ENCODE results near the gene THBS1.

Gene THBS1

GRCh38 chr15:39580485-39581241 is at the start of gene THBS1:
THBS1 (plus strand) TSS chr15:39581079; CDS start chr15:39581858, 779 bp downstream.
- peak; percentile 37 for DNase-seq

DNA sequence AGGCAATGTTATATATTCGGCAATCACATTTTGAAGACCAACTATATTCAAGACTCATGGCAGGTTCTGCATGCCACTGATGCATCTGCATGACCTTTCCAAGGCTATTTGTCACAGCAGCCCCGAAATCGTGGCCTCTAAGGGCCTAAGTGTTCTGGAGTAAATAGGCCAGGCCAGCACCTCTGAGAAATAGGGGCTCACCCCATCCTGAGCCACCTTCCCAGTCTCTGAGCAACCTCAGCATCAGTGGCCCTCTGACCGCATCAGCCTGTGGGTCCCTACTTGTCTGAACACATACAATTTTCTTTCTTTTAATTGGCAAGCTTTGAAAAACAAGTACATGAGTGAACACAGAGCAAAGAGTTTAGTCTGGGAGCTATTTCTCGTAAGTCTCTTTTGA is 45.9 kb upstream of the THBS1 start:
- DNase-seq, result no peak

DNA sequence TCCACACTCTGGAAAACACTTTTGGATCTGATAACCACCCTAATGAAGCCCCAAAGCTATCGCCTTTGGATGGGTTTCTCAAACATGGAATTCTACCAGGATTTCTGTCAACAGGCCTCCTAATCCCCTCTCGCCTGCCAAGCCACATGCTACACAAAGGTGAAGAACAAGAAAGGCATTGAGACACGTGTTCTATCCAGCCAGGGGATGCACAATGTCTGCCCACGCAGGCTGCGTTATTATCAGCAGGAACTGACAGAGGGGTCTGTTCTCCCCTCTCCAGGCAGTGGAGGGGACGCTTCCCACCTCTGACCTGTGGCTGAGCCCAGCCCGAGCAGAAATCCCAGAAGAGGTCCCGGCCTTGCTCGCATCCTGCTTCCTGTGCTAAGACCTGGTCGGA is 45.4 kb upstream of the THBS1 start:
- DNase-seq, result no peak

GRCh38 chr15:39538936-39539335 is 41.9 kb upstream of the THBS1 start:
- DNase-seq, result no peak

- DNase-seq, result no peak
Measured at GRCh38 chr15:39539466-39539865, 41.4 kb upstream of the THBS1 start.

DNA sequence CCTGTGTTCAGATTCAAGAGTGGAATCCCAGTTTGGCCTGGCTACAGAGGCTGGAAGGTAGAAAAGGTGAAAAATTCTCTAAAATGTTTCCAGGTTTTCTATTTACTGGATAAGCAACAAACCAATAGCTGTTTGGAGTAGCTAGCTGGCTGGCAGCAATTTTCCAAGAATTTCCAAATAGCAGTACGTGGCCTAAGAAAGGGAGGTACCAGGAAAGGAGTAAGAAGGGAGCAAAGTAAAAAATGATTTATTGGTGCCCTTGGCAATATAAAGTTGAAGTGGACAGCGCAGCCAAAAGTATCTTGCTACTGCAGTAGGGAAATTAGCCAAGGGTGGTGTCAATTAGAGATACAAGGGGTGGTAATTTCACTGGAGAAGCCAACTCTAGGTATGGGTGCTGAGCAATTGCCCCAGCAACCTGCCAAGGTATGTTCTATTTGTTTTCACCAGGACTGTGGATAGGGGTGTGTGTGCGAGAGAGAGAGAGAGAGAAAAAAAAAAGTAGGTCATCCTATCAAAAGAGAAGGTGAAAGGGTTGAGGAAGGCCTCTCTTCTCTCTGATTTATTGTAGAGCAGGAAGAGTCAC is 40.8 kb upstream of the THBS1 start:
- DNase-seq, result no peak

- no peak for DNase-seq
Measured at GRCh38 chr15:39542385-39543065, 38.4 kb upstream of the THBS1 start.

GRCh38 chr15:39543651-39544050 is 37.2 kb upstream of the THBS1 start:
- no peak for DNase-seq

DNA sequence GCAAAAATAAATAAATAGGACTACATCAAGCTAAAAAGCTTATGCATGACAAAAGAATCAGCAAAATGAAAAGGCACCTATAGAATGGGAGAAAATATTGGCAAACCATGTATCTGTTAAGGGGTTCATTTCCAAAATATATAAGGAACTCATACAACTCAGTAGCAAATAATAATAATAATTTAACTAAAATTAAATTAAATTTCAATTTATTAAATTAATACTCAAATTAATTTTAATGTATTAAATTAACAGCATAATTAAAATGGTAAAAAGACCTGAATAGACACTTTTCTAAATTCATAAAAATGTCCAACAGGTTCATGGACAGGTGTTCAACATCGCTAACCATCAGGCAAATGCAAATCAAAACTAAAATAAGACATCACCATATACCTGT is 34.0 kb upstream of the THBS1 start:
- DNase-seq, result no peak

- no peak for DNase-seq
Measured at GRCh38 chr15:39548561-39548960, 32.3 kb upstream of the THBS1 start.

DNA sequence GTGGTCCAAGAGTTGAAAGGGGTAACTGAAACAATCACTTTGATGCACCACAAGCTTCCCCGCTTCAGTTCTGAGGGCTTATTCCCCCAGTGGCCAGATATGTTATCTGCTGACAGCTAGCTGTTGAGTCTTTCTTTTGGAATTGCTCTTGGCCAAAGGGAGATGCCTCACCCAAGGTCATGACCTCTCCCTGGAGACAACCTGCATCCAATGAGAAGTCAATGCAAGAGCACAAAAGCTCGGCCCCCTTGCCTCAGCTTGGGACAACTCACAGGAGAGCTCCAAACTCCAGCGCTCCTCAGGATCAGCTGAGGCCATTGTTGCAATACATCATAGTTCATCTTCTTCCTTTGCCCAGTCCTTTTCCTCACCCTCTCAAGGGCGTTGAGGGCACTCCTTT is 31.0 kb upstream of the THBS1 start:
- DNase-seq, result no peak

DNA sequence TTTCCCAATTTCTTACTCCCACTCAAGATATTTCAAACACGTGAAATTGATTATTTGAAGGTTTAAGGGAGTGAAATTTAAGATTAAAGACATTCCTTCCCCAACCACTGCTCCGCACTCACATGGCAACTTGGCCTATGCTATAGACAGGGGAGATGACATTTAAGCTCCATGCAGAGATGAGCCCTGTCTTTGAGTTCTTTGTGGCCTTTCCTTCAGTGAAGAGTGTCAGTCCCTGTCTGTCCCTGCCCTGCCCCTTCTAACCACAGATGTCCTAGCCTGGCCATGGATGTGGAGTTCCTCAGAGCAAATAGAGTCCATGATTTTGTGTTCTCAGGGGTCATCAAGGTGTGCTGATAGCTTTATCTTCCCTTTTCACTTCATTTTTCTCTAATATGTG is 29.4 kb upstream of the THBS1 start:
- no peak for DNase-seq

GRCh38 chr15:39552556-39552955 is 28.3 kb upstream of the THBS1 start:
- DNase-seq, result no peak

GRCh38 chr15:39553947-39554693 is 26.8 kb upstream of the THBS1 start:
- DNase-seq, result peak; percentile 92

DNA sequence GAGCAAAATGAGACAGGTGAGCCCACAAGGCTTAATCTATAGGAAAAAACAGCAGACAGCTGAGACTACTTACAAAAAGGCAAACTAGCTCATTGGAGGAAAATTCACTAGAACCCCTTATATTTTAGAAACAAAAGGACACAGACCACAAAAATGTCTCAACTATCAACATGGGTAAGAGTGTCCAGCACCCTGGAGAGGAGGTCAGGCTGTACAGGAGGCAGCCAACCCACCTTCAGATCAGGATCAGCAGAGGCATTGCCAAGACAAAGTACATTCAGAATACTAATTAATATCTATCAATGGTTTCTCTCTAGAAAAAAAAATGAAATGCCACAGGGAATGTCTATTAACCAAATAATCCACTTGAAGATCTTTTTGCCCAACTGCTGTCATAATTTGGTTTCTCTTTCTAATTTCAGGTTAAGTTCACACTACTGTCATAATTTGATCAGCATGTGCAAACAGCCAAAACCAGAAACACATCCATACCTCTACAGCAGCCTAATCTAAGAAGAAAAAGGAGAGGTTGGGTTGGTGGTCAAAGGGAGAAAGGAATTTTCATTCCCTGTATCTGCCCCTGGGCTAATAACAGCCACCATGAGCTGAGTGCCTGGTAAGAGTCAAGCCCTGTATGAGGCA is 26.0 kb upstream of the THBS1 start:
- DNase-seq, result no peak

GRCh38 chr15:39555885-39556284 is 25.0 kb upstream of the THBS1 start:
- DNase-seq, result peak; percentile 30

- DNase-seq, result peak; percentile 68
Measured at GRCh38 chr15:39556461-39556860, 24.4 kb upstream of the THBS1 start.

GRCh38 chr15:39558421-39558820 is 22.5 kb upstream of the THBS1 start:
- no peak for DNase-seq

- no peak for DNase-seq
Measured at GRCh38 chr15:39564972-39565665, 15.8 kb upstream of the THBS1 start.

DNA sequence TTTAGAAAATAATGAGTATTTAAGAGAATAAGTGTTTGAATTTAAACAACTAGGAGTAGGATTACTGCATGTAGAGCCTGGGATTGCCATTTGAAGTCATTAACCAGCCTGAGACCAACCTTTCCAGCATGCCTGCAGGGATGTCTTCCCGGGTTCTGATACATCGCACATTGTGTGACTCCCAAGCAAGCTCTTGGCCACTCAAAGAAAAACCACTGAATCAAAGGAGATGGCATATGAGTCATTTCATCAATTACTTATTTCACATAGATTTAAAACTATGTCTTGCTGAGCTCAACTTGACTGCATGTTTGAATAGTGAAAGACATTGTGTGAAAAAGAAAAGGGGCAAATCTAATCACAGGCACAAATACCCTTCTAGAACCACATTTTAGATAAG is 15.0 kb upstream of the THBS1 start:
- no peak for DNase-seq

- no peak for DNase-seq
Measured at GRCh38 chr15:39573287-39573686, 7.6 kb upstream of the THBS1 start.

DNA sequence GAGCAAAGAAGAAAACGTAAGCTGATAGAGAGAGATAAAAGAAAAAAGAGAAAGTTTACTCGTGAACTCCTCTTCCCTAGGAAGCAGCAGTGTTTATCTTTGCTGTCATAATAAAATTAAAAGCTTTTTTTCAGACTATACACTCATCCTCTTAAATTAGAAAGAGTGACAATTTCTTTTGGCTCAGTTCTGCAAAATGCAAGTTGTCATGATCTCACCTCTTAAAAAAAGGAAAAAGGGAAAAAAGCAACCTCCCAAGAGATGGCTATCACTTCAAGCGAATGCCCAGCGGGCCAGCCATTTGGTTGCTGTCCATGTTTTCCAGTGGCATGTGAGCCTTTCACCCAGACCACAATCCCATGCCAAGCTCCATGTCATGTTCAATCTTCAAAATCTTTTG is 7.0 kb upstream of the THBS1 start:
- DNase-seq, result no peak

Measured in NCI-H1105 treated with DMSO at 0.1 percent for 48 hours (cell line).